ENCODE data around the gene EMD. TPM values are rescaled to one million over a fixed set of nuclear protein-coding genes. Genes with fewer than 3 reads are reported as not detected.

Gene EMD
- total RNA-seq, 2 experiments from 2014 or later, result 108 to 109 TPM

DNA sequence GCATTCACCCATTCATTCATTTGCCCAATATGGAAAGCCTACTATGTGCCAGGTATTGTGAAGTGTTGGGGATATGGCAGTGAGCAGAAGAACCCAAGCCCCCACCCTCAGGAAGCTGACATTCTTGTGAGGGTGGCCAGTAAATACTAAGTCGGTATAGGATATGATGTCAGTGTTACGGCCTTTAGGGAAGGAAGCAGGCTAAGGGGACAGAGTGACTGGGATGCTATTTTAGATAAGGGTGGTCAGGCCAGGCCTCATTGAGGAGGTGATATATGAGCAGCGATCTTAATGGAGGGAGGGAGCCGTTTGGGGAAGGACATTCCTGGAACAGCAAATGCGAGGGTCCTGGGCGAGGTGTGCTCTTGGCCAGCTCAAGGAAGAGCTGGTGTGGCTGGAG is 51.4 kb downstream of the EMD start:
- ChIA-PET POLR2A (interaction anchor here (0.6 kb wide), 1 partner anchor 63 kb away, joined by 3 read pairs; no protein-coding TSS in a partner anchor), CTCF (no interaction called here)

DNA sequence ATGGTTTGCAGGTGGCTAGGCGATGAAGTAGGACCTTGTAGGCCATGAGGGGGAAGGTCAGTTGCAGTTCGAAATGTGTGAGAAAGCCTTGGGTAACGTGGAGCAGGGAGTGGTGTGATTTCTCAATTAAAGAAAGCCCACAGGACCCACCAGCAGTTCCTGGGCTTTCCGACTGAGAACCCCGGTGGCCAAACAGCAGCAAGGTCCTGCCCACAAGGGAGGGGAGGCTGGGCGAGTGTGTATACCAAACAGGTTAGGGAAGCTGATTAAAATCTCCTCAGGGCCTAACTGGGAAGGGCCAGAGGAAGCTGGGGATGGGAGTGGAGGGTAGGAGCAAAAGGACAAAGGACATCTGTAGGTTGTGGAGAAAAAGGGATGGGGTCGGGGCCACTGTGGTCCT is 51.8 kb downstream of the EMD start:
- ChIA-PET CTCF (no interaction called here), POLR2A (no interaction called here)

Other genes with a start within 250 kb of the EMD start
- not detected for gene OPN1LW, start 235.1 kb upstream of the EMD start, total RNA-seq
- gene OPN1MW, start 196.7 kb upstream of the EMD start, total RNA-seq, result not detected
- gene OPN1MW2, start 159.5 kb upstream of the EMD start, total RNA-seq, result not detected
- not detected for gene OPN1MW3, start 121.7 kb upstream of the EMD start, total RNA-seq
- gene TEX28, start 84.2 kb upstream of the EMD start, total RNA-seq, result not detected
- under 1 TPM in 1 of 2 experiments, not detected in 1; 0.19 TPM for gene TKTL1, start 83.5 kb upstream of the EMD start, total RNA-seq
- gene FLNA, start 4.7 kb upstream of the EMD start, total RNA-seq, result 1,000 to 10,000 TPM; 1,044 to 1,051 TPM
- gene RPL10, start 19.1 kb downstream of the EMD start, total RNA-seq, result 1,000 to 10,000 TPM; 2,936 to 3,024 TPM
- gene DNASE1L1, start 30.0 kb downstream of the EMD start, total RNA-seq, result 10 to 100 TPM; 10.8 to 11.8 TPM
- gene TAFAZZIN, start 32.2 kb downstream of the EMD start, total RNA-seq, result 10 to 100 TPM; 48.4 to 49.9 TPM
- 10 to 100 TPM; 38.5 to 39.6 TPM for gene ATP6AP1, start 49.4 kb downstream of the EMD start, total RNA-seq
- 10 to 100 TPM; 87.0 to 97.3 TPM for gene GDI1, start 57.9 kb downstream of the EMD start, total RNA-seq
- gene FAM50A, start 64.8 kb downstream of the EMD start, total RNA-seq, result 10 to 100 TPM; 73.2 to 78.2 TPM
- gene PLXNA3, start 79.0 kb downstream of the EMD start, total RNA-seq, result 10 to 100 TPM; 32.8 to 38.4 TPM
- 10 to 100 TPM; 64.7 to 64.9 TPM for gene LAGE3, start 100.0 kb downstream of the EMD start, total RNA-seq
- 10 to 100 TPM; 66.4 to 68.6 TPM for gene UBL4A, start 107.3 kb downstream of the EMD start, total RNA-seq
- gene SLC10A3, start 111.3 kb downstream of the EMD start, total RNA-seq, result 10 to 100 TPM; 34.3 to 37.2 TPM
- 10 to 100 TPM; 30.5 to 32.5 TPM for gene FAM3A, start 136.9 kb downstream of the EMD start, total RNA-seq
- 100 to 1,000 TPM; 110 to 121 TPM for gene G6PD, start 167.6 kb downstream of the EMD start, total RNA-seq
- 10 to 100 TPM; 32.1 to 33.5 TPM for gene IKBKG, start 168.3 kb downstream of the EMD start, total RNA-seq
- gene CTAG1A, start 205.8 kb downstream of the EMD start, total RNA-seq, result not detected
- gene CTAG1B, start 240.0 kb downstream of the EMD start, total RNA-seq, result not detected

Measured in activated CD8-positive, alpha-beta memory T cell treated with anti-CD3 and anti-CD28 coated beads for 36 hours (primary cell).